NCI-H2107 treated with DMSO at 0.1 percent for 48 hours (cell line): ENCODE results near the gene MYB.
"Not testable (repeated sequence)": the region's sequence is repeated elsewhere in the genome, so short reads cannot be mapped to it uniquely, and the experiment has no call there.

Experiments
- DNase-seq: peaks from one replicate; lab custom pipeline; 2025; ENCODE audit not compliant: unreplicated experiment; lab: John Stamatoyannopoulos, UW

The MYB gene

GRCh38 chr6:135163440-135163738 lies 17.7 kb upstream of the MYB start:
- DNase-seq: no peak

GRCh38 chr6:135164387-135164786 lies 16.7 kb upstream of the MYB start:
- DNase-seq: not testable (repeated sequence)

GRCh38 chr6:135165031-135165430 lies 16.1 kb upstream of the MYB start:
- no peak for DNase-seq

- DNase-seq: no peak
Measured at GRCh38 chr6:135166515-135166914, 14.6 kb upstream of the MYB start.

GRCh38 chr6:135167617-135168016 lies 13.5 kb upstream of the MYB start:
- no peak for DNase-seq

- DNase-seq: no peak
Measured at GRCh38 chr6:135168766-135169165, 12.3 kb upstream of the MYB start.

- DNase-seq: no peak
Measured at GRCh38 chr6:135170238-135170637, 10.9 kb upstream of the MYB start.

GRCh38 chr6:135170849-135171248 lies 10.3 kb upstream of the MYB start:
- DNase-seq: no peak

- no peak for DNase-seq
Measured at GRCh38 chr6:135173242-135173988, 7.7 kb upstream of the MYB start.

GRCh38 chr6:135173989-135174484 lies 7.1 kb upstream of the MYB start:
- DNase-seq: no peak

GRCh38 chr6:135176058-135176457 lies 5.0 kb upstream of the MYB start:
- DNase-seq: no peak

GRCh38 chr6:135176464-135176863 lies 4.6 kb upstream of the MYB start:
- DNase-seq: no peak

- DNase-seq: no peak
Measured at GRCh38 chr6:135179372-135179771, 1.7 kb upstream of the MYB start.

- no peak for DNase-seq
Measured at GRCh38 chr6:135179920-135180541, 1.1 kb upstream of the MYB start.

GRCh38 chr6:135181333-135182070 lies 394 bp downstream of the MYB start:
- no peak for DNase-seq

- DNase-seq: no peak
Measured at GRCh38 chr6:135182071-135183001, 1.2 kb downstream of the MYB start.

- DNase-seq: peak; percentile 12
Measured at GRCh38 chr6:135183002-135183531, 2.0 kb downstream of the MYB start.

- peak; percentile 76 for DNase-seq
Measured at GRCh38 chr6:135183532-135184440, 2.7 kb downstream of the MYB start.

- DNase-seq: no peak
Measured at GRCh38 chr6:135185483-135185882, 4.4 kb downstream of the MYB start.

GRCh38 chr6:135186255-135186654 lies 5.1 kb downstream of the MYB start:
- DNase-seq: no peak
